HS-27A (cell line): ENCODE data around the gene SUPT20H.

Experiments used
- DNase-seq: peaks from one replicate; pipeline ENCODE4 v3.0.0-alpha.2; 2012; ENCODE audit warnings: low read depth, missing footprints

The SUPT20H gene

GRCh38 chr13:37058910-37059847, at the start of gene SUPT20H:
TSS of gene SUPT20H (minus strand) at chr13:37059688. CDS start at chr13:37051490, 8,198 bp downstream.
- DNase-seq, result peak; percentile 41

GRCh38 chr13:37109051-37109678, 49.7 kb upstream of the SUPT20H start:
- DNase-seq, result no peak

DNA sequence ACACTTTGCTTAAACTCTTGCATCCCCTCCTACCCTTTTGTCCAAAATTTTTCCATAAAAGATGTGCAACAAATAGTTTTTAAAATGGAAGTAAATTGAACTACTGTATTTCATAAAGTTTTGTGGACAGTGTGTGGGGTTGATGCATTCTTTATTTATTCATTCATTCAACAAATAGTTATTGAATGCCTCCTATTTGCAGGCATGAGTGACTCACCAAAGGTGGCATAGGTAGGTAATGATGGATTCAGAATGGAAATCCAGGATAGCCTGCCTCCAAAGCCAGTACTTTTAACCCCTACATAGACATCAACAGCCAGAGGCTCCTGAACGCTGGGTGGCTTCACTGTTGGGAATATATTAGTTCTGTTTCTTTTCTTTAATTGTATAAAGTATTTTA, 48.4 kb upstream of the SUPT20H start:
- DNase-seq, result no peak

DNA sequence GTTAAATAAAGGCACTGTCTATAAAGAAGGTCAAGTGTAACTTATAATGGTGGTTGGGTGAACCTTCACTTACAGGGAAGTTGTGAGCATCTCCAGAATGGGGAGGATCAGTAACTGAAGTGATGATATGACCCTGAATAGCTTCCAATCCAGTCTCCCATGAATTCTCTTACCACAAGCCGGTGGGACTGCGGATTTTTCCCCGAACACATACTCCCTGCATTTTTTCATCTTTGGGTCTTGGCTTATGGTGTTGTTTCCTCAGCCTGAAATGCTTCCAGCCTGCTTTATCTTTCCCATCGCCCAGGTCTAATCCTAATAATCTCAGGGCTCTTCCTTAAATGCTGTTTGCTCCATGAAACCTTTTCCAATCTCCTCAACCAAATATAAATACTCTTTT, 48.0 kb upstream of the SUPT20H start:
- no peak for DNase-seq

DNA sequence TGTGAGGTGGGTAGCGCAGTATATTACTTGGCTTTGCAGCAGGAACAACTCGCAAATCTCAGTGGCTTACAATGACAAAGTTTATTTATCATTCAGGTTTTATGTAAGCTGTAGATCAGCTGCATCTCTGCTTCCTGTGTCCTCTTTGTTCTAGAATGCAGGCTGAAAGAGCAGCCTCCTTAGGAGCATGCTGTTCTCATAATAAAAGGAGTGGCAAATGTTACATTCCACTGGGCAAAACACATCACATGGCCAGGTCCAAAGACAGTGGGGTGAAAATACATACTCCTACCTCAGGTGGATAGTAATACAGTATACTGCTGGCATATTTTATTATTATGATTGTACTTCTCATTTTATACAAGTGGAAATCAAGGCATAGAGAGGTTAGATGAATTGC, 47.2 kb upstream of the SUPT20H start:
- no peak for DNase-seq

DNA sequence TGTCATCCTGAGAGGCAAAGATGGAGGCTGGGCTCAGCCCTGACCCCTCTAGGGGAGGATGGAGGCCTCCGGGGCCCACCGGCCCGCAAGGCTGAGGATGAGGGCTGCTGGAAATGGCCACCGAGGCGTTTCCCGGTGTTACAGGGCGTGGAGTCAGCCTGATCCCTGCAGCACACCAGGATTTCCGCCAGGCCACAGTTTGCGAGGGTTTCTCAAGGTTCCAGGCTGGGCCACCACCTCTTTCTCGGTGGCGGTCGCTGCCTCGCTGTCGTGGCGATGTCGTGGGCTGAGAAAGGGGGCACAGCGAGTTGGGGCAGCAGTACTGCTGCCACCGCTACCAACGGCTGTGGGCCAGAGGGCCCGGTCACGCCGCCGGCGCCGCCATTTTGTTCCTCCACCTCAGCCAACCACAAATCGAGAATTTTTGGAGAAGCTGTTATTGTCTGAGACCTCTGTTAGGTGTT, 45.8 kb upstream of the SUPT20H start, which contains the start of gene CSNK1A1L:
Gene CSNK1A1L (minus strand): TSS at position 414 of the 464 bp plus-strand sequence. CDS start 408 bp downstream, at position 6.
- no peak for DNase-seq

GRCh38 chr13:37102896-37103295, 43.4 kb upstream of the SUPT20H start:
- DNase-seq, result no peak

- no peak for DNase-seq
Measured at GRCh38 chr13:37101201-37101600, 41.7 kb upstream of the SUPT20H start.

DNA sequence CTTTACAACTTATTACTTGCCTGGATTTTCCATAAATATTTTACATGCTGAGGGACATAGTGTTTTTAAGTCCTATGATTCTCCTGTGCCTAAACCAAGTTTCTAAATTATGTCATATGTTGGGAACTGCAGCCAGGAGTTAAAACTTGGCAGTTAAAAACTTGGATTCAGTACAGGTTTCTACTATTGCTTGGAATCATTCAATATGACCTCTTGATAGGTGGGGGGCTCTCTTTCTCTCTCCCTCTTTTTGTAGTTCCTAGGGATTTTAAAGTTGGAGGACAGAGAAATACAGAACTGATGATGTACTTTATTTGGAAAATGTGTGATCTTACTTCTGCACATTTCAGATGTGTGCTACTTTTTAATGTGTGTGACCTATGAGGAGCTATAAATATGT, 41.2 kb upstream of the SUPT20H start:
- no peak for DNase-seq

DNA sequence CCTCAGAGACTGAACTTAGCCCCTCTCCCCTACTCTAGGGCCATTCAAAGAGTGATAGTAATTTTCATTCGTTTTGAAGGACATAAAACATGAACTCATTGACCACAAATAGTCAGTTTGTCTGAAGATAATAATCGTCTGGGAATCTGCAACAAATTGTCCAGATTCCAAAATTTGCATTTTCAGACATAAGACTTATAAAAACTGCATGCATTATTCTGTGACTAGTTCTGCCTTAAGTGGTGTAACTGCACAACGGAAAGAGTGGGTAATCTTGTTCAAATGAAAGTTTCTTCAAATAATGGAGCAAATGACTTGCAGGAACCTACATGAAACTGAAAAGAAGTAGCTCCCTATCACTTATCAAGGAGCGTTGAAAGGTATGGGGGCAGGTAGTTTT, 37.6 kb upstream of the SUPT20H start:
- DNase-seq, result no peak

DNA sequence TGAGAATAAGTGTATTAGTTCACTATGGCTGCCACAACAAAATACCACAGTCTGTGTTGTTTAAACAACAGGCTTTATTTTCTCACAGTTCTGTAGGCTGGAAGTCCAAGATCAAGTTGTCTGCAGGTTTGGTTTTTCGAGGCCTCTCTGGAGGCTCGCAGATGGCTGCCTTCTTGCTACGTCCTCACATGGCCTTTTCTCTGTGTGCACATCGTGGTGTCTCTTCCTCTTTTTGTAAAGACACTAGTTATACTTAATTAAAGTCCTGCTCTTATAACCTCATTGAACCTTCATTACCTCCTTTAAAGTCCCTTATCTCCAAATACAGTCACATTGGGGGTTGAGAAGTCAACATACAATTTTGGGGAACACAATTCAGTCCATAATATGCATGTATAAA, 35.4 kb upstream of the SUPT20H start:
- no peak for DNase-seq

GRCh38 chr13:37094099-37094498, 34.6 kb upstream of the SUPT20H start:
- DNase-seq, result no peak

- no peak for DNase-seq
Measured at GRCh38 chr13:37091835-37092234, 32.3 kb upstream of the SUPT20H start.

GRCh38 chr13:37090912-37091311, 31.4 kb upstream of the SUPT20H start:
- DNase-seq, result no peak

DNA sequence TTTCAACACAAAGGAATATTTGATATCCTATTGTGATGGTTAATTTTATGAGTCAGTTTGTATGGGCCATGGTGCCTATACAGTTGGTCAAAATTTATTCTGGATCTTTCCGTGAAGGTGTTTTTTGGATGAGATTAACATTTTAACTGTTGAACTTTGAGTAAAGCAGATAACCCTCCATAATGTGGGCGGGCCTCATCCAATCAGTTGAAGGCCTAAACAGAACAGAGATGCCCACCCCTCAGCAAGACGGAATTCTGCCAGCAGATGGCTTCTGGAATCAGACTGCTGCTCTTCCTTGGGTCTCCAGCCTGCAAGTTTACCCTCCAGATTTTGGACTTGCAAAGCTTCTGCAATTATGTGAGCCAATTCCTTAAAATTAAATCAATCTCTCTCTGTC, 30.0 kb upstream of the SUPT20H start:
- DNase-seq, result no peak

GRCh38 chr13:37087486-37087885, 28.0 kb upstream of the SUPT20H start:
- DNase-seq, result no peak

GRCh38 chr13:37085606-37086005, 26.1 kb upstream of the SUPT20H start:
- no peak for DNase-seq

GRCh38 chr13:37076818-37077217, 17.3 kb upstream of the SUPT20H start:
- no peak for DNase-seq

- no peak for DNase-seq
Measured at GRCh38 chr13:37075164-37075563, 15.7 kb upstream of the SUPT20H start.

- peak; percentile 4 for DNase-seq
Measured at GRCh38 chr13:37074703-37075102, 15.2 kb upstream of the SUPT20H start.

DNA sequence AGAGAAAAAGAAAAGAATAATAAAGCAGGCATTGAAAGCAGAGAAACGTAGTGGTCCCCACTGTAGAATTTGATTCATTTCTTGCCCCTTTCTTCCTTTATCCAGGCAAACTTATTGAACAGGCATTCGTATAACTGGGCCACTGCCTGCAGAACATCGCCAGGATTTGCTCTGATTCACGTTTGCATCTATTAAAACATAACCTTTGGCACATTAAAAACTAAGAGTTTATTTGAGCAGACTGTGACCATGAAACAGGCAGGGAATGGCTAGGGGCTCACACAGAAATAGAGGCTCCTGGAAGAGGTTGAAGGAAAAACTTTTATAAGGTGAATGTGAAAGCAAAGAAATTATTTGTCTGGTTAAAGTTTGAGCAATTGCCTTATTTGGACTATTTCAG, 12.5 kb upstream of the SUPT20H start:
- no peak for DNase-seq

GRCh38 chr13:37070956-37071355, 11.5 kb upstream of the SUPT20H start:
- DNase-seq, result no peak

DNA sequence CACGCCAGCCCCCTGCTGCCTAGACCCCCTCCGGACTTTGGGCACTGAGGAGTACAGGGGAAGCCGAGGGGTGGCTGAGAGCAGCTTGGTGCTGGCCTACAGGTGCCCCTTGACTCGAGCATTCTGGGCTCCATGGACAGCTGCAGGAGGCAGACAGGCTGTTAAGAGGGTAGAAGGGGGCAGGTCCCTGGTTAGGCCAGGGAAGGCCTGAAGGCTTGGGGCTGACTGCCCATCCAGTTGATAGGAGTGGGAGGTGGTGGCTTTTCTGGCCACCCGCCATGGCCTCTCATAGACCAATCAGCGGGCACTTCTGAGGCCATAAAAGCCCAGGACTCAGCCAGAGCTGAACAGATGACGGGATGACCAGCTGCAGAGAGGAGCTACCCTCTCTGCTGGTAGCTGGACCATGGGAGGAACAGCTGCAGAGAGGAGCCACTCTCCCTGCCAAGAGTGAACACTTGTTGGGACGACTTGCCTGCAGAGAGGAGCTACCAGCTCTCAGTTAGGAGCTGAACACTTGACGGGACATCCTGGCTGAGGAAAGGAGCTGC, 10.7 kb upstream of the SUPT20H start:
- DNase-seq, result no peak
